BJ (cell line): Measurements from ENCODE around the gene ANKRD30A. TPM values are rescaled to one million over a fixed set of nuclear protein-coding genes. Genes with fewer than 3 reads are reported as not detected.
"Not testable (repeated sequence)": the region's sequence is repeated elsewhere in the genome, so short reads cannot be mapped to it uniquely, and the experiment has no call there.

Experiments used
- CTCF ChIA-PET: fragments of 350-600 bp; formaldehyde crosslinking; extraction: SDS; loops from one replicate; lab custom pipeline; 2021; ENCODE audit warnings: antibody characterized with exemption, inconsistent platforms; lab: Yijun Ruan, JAX
- POLR2A ChIA-PET: fragments of 300-600 bp; sonication (Branson Sonifier 250); formaldehyde crosslinking; extraction: SDS; loops from one replicate; lab custom pipeline; 2021; ENCODE audit warnings: antibody characterized with exemption; lab: Charles Lee
- DNase-seq: peaks from one replicate; pipeline ENCODE4 v3.0.0-alpha.2; 2011; ENCODE audit warnings: low read depth
- H3K27me3 ChIP-seq: 2 replicates; pipeline ENCODE4 v1.6.0; 2011; ENCODE audit warnings: low read length; ENCODE audit not compliant: control insufficient read depth, insufficient read depth
- H3K36me3 ChIP-seq: 2 replicates; pipeline ENCODE4 v1.5.1; 2011; ENCODE audit warnings: low read length; ENCODE audit not compliant: control insufficient read depth, insufficient read depth
- H3K4me3 ChIP-seq: 2 replicates; pipeline ENCODE4 v1.5.1; 2011; ENCODE audit warnings: low read depth, mild to moderate bottlenecking, control low read depth, low read length
- polyA plus RNA-seq: library from polyadenylated mRNA; depleted of rRNA; stranded (reverse); fragments of >200 nt; gene quantifications from 2 replicates; pipeline ENCODE4 v1.2.3, GENCODE V29; 2011
- TF ChIP-seq, protein P1 (sequence below): IDR thresholded peaks from 2 replicates; pipeline ENCODE4 v1.5.1; 2011; ENCODE audit warnings: low read depth, mild to moderate bottlenecking, control low read depth, inconsistent platforms, low read length, moderate library complexity; ENCODE audit not compliant: insufficient read depth

ANKRD30A gene
- polyA plus RNA-seq, 1 experiment: not detected

DNA sequence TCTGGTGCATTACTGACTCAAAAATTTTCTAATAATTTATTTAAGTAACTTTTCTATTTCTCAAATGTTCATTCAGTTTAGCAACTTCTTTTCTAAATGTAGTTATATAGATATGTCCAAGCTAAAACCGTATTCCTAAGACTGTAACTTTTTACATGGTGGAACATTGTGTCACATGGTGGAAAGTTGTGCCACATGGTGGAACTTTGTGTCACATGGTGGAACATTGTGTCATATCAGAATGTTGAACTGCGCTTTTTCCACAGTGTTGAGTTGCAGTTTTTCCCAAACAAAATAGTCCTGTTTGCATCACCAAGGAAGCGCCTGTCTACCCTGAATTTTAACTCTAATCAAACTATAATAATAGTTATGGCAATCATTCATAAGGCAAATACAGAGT is 109.3 kb downstream of the ANKRD30A start:
- TF ChIP-seq, protein P1, sequence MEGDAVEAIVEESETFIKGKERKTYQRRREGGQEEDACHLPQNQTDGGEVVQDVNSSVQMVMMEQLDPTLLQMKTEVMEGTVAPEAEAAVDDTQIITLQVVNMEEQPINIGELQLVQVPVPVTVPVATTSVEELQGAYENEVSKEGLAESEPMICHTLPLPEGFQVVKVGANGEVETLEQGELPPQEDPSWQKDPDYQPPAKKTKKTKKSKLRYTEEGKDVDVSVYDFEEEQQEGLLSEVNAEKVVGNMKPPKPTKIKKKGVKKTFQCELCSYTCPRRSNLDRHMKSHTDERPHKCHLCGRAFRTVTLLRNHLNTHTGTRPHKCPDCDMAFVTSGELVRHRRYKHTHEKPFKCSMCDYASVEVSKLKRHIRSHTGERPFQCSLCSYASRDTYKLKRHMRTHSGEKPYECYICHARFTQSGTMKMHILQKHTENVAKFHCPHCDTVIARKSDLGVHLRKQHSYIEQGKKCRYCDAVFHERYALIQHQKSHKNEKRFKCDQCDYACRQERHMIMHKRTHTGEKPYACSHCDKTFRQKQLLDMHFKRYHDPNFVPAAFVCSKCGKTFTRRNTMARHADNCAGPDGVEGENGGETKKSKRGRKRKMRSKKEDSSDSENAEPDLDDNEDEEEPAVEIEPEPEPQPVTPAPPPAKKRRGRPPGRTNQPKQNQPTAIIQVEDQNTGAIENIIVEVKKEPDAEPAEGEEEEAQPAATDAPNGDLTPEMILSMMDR: no peak
- ChIA-PET POLR2A (no interaction called here), CTCF (no interaction called here)
- Histone ChIP-seq H3K36me3 (no peaks in the 10 kb centered on the region), H3K27me3 (no peaks in the 10 kb centered on the region), H3K4me3 (no peak overlapping the region)
- DNase-seq: no peak

DNA sequence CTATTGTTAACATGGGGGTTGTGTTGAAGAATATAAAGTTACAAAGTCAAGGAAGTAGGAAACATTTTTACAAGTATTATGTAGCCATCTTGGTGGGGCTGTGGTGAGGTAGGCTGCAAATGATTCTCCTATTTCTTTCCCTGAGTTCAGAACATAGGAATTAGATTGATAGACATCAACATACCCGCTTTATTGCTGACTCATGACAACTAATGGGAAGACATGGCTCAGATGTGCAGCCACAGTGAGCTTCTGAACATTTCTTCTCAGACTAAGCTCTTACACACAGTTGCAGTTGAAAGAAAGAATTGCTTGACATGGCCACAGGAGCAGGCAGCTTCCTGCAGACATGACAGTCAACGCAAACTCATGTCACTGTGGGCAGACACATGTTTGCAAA is 110.7 kb downstream of the ANKRD30A start:
- POLR2A ChIA-PET: no interaction called here
- no peak for DNase-seq
- Histone ChIP-seq H3K4me3 (no peak overlapping the region), H3K36me3 (no peaks in the 10 kb centered on the region), H3K27me3 (no peaks in the 10 kb centered on the region)
- CTCF ChIA-PET: no interaction called here
- TF ChIP-seq, protein P1: no peak

DNA sequence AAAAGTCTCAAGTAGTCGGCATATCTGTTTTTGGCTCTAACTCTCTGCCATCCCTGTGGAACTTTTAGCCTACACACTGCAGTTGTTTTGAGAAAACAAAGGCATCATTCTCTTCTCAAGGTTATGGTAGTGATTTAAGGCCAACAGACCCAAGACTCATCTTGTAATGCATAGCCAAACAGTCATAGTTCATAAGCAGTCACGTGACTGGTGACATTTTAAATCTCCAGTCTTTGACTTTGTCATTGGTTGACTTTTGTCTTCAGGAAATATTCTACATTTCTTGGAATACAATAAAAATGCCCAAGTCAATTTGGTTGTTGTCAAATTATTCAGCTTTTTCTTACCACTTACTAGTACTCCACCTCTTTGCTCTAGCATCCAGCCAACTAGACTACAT is 114.8 kb downstream of the ANKRD30A start:
- TF ChIP-seq, protein P1: no peak
- Histone ChIP-seq H3K4me3 (no peak overlapping the region), H3K27me3 (no peaks in the 10 kb centered on the region), H3K36me3 (no peaks in the 10 kb centered on the region)
- ChIA-PET POLR2A (no interaction called here), CTCF (no interaction called here)
- DNase-seq: no peak

DNA sequence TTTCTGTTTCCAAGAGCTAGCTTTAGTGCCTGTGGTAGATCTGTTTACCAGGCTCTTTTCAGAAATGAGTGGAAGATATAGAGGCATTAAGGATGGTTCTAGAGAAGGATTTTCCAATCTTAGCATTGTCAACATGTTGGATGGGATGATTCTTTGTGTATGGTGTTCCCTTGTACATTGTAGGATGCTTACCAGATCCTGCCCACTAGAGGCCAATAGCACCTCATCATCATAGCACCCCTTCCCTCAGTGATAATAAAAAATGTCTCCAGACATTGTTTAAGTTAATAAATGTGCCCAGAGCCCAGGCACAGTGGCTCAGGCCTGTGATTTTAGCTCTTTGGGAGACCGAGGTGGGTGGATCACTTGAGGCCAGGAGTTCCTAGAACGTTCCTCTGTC is 121.2 kb downstream of the ANKRD30A start:
- Histone ChIP-seq H3K4me3 (no peak overlapping the region), H3K27me3 (no peaks in the 10 kb centered on the region), H3K36me3 (no peaks in the 10 kb centered on the region)
- POLR2A ChIA-PET: no interaction called here
- DNase-seq: no peak
- CTCF ChIA-PET: no interaction called here
- TF ChIP-seq, protein P1: no peak

DNA sequence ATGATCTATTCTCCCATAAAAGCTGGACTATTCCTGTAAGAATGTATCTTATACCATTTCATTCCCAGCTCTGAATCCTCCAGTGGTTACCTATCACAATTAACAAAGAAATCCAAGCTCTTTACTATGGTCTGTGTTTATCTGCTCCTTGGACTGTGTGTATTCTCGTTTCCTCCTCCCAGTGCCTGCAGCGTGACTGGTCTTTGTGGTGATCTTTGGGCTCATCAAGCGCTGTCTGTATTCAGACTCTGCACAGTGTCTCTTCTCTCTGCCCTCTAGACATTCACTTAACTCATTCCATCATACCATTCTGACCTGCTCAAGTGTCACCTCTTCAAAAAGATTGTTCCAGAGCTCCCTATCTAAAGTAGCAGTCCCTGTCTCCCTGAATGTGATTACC is 130.4 kb downstream of the ANKRD30A start:
- H3K4me3 ChIP-seq, POLR2A ChIA-PET, DNase-seq, H3K36me3 ChIP-seq, CTCF ChIA-PET, H3K27me3 ChIP-seq: not testable (repeated sequence)

DNA sequence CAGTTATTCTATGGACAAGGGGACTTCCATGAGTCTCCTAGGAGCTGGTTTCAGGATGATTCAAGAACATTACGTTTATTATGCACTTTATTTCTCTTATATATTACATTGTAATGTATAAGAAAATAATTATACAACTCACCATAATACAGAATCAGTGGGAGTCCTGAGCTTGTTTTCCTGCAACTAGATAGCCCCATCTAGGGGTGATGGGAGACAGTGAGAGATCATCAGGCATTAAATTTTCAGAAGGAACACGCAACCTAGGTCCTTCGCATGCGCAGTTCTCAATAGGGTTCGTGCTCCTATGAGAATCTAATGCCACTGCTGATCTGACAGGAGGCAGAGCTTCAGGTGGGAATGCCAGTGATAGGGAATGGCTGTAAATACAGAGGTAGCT is 137.9 kb downstream of the ANKRD30A start:
- DNase-seq: no peak
- Histone ChIP-seq H3K36me3 (no peaks in the 10 kb centered on the region), H3K27me3 (no peaks in the 10 kb centered on the region), H3K4me3 (no peak overlapping the region)
- TF ChIP-seq, protein P1: no peak
- POLR2A ChIA-PET: no interaction called here
- CTCF ChIA-PET: no interaction called here
